Measurements from ENCODE around the gene CACNA1B.

GRCh38 chr9:138015021-138015829 lies 137.6 kb downstream of the CACNA1B start:
- TF ChIP-seq CTCF (IDR thresholded peaks at IDR 0.05) (no peak), ZFX (IDR thresholded peaks at IDR 0.05; ENCODE audit: borderline replicate concordance) (no peak)
